HG03432 (cell line): ENCODE results near the gene LSM10.
A peak's percentile ranks its signal among the peaks of the same experiment; 100 is the strongest.

ENCODE experiments used
- ATAC-seq: cut with Tn5 transposase; IDR thresholded peaks from one replicate; pipeline ENCODE4 v1.9.1; 2021; ENCODE audit warnings: mild to moderate bottlenecking, moderate library complexity; ENCODE audit not compliant: unreplicated experiment

The LSM10 gene

DNA sequence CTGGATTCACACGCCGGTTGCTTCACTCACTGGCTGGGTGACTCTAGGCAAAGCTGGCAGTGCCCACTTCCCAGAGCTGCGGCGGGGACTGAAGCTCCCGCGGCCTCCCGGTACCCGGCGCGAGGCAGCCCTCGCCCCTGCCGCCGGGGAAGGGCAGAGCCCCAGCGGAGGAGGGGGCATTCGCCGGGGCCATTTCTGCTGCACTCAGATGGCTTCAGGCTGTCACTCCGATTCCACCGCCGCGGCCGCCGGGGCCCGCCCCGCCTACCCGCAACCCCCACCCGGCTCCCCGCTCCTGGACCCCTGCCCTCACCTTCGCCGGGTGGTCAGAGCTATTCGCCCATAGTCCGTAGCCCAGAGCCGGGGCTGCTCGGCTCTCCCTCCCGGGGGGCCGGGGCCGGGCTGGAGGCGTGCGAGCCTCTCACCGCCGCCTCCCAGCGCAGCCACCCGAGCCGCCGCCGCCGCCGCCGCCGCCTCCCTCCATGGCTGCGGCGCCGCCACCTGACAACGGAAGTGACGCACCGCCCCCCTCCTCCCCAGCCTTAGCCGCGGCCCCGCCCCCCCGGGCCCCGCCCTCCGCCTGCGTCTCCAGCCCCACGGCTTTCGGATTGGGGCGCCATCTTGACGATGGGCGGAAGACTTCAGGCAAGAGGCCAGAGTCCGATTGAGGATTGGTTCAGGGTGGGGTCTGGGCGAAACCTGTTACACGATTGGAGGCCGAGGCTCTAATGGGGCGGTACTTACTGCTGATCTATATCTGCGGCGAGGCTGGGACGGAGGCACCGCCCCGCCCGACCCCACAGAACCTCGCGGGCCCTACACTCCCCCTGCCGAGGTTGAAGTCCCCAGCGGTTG lies 12.1 kb downstream of the LSM10 start, which contains the start of gene STK40:
Gene STK40 (minus strand): TSS at position 515 of the 855 bp plus-strand sequence. CDS start 24,592 bp downstream, outside the sequence.
- ATAC-seq: peak; percentile 84

DNA sequence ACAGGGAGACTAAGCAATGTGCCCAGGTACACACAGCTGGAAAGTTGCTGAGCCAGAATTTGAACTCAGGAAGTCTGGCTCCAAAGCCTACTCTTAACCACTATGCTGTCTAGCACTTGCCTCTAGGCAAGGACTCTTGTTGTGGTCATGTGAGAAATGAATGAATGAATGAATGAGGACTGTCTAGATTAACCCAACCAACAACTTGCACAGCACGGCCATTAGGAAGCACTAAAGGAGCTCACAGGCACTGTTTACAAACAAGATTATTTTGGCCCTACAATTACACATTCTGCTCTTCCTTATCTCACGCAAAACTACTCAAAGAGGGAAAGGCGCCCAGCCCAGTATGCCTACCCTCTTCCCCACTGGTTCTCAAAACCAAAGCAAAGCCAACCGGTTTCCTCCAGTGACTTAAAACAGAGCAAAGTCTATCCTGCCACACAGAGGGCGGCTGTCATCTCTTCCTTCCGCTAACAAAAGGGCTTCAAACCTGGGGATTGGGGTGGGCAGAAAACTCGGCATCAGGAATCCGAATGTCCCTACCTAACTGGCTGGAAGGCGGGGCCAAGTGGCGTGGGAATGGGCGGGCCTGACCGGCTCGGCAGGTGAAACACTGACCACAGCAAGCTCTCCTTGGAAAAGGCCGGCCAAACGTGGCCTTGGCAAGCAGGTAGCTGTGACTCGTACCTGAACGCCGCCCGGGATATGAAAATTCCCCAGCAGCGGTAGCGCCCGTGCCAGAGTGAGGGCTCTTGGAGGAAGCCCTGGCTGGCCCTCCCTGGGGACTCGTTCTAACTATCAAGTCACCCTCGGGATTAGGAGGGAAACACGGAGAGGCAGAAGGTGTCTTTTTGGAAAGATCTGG lies 12.9 kb downstream of the LSM10 start:
- no peak for ATAC-seq

DNA sequence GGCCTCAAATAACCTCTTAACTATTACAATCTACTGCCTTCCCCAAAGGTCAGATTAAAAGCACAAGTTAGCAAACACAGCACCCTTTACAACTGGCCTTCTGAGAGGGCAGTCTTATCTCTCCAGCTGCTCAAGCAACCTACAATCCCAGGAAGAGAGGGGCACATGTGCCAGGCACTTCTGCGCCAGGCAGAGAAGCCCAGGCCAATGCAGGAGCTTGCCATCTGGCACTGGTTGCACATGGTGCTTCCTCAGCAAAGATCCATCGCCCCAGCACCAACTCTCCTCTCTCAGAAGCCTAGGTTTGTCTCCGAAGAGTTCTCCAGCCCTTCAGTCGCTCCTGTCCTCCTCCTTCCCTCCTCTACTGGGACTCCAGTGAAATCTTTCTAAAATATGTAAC lies 14.5 kb downstream of the LSM10 start:
- no peak for ATAC-seq

DNA sequence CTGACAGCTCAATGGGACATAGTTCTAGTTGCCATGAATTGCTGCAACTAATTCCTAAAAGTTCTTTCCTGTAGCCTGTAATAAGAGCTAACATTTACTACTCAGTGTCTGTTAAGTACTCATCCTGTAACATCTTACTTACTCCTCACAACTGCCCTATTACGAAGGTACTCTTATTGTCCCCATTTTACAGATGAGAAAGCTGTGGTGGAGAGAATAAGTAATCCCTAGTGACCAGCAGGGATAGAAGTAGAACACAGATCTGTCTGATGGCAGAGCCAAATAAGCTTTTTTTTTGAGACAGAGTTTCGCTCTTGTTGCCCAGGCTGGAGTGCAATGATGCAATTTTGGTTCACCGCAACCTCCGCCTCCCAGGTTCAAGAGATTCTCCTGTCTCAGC lies 15.0 kb downstream of the LSM10 start:
- no peak for ATAC-seq

DNA sequence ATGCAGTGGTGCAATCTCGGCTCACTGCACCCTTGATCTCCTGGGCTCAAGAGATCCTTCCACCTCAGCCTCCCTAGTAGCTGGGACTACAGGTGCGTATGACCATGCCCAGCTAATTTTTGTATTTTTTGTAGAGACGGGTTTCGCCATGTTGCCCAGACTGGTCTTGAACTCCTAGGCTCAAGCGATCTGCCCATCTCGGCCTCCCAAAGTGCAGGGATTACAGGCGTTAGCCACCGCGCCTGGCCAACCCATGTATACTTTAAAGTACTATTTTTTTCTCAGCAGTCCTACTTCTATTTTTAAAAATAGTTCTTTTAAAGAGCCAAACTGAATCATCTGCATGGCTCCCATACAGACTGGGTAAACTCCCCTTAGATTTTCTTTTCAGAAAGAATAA lies 15.5 kb downstream of the LSM10 start:
- ATAC-seq: no peak

DNA sequence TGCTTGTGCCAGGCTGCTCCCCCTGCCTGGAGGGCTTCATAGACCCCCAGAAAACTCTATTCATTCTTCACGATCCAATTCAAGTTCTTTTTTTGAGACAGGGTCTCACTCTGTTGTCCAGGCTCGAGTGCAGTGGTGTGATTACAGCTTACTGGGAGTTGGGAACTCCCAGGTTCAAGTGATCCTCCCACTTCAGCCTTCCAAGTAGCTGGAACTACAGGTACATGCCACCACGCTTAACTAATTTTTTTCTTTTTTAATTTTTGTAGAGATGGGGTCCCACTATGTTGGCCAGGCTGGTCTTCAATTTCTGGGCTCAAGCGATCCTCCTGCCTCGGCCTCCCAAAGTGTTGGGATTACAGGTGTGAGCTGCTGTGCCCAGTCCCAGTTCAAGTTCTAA lies 16.3 kb downstream of the LSM10 start:
- ATAC-seq: no peak

DNA sequence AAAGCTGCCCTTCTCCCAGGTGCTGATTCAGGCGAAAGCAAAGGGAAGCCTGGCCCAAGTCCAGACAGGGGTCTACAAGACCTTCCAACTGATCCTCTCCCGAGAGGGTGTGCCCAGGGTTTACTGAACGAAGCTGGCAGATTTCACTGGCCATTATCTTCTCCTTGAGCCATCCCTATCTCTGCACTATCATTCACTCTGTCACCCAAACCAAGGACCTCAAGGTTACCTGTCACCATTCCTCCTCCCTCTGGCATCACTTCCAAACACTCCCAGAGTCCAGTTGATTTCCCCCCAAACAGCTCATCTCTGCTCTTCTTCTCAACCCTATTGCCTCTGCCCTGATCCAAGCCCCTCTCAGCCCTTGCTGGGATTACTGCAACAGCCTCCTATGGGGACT lies 16.9 kb downstream of the LSM10 start:
- no peak for ATAC-seq

DNA sequence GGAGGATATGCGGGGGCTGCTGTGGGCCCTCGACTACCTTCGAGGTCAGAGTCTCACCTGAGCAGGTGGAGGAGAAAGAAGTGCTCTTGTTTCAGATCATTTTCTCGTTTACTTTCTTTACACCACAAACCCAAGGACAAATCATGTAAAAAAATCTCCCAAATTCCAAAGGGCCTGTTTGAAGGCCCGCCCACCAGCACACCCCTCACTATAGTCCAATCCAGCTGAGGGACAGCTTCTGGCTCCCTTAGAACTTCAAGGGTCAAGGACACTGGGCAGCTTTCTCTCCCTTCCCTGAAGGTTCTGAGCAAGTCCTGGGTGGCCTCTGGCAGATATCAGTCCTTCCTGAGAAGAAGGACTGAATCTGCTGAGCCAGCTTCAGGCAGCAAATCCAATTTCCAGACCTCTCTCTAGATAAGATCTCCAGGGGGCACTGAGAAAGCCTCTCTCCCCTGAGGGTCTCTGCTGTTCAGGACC lies 17.5 kb downstream of the LSM10 start:
- ATAC-seq: no peak

DNA sequence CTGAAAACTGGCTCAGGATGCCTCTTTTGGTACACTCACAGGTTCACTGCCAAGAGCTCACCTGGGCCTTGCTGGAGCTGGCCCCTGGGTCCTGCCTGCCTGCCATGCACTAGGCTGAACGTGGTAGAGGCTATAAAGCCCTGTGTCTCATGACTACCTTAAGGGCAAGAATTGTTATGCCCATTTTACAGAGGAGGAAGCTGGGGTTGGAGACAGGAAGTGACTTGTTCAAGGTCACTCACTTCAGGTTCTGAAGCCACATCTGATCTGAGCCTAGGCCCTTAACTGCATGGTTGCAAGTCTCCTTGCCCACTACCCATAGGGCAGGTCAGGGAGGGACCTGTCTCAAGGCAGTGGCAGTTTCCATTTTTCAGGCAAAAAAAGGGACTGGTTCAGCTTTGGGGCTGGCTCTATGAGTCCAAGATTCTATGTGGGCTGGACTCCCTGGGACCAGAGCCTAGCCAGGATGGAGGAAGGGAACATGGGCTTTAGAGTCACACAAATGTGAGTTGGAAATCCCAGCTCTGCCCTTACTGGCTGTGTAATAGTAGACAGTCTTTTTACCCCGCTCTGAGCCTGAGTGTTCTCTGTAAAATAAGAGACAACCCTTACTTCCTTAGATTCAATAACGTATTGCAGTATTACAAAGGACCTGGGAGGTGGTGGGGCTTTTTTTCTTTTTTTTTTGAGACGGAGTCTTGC lies 19.8 kb downstream of the LSM10 start:
- no peak for ATAC-seq

DNA sequence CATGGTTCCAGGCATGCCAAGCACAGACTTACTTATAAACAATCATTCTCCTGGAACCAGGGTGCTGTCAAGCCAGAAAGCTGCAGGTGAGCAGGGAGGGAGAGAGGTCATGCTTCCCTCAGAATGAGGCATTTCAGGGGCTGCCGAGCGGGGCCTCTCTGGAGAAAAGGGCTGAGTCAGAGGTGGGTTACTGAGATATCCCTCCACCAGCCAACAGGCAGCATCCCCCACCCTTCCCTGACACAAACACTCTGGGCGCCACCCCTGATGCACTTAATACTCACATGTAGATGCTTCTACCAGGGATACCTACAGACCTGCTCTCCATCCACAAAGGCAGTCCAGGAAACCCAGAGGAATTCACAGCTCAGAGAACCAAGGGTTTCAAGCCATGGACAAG lies 25.1 kb downstream of the LSM10 start:
- no peak for ATAC-seq

DNA sequence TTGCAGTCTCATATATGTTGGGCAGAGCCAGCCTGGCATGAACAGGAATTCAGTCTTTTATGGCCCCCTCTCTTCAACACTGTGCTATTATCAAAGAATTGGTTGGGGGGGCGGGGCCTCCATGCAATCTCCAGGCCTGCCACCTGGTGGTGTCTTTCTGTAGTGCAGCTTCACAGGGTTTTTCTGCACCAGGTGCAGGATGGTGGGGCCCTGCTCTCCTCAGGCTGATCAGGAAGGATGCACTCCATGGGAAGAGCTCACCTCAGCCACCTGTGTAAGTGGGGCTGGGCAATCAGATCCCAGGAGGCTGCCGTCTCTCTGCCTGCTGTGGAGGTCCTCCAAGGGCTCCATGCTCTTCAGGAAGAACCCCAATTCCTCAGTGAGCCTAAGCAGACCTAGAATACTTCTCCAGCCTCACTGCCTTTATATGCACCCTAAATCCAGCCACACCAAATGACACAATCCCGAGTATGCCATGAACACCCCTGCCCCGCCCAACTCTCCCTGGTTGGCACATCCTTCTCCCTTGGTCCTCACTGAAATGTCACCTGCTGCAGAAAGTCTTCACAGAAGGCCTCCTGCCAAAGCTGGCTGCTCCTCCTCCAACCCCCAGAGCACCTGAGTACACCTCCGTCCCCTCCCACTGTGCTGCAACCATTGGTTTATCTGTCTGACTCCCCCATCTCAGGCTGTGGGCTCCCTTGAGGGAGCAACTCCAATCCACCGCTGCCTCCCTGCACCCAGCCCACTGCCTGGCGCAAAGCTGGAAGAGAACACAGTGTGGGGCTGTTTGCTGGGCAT lies 28.4 kb downstream of the LSM10 start:
- ATAC-seq: no peak

DNA sequence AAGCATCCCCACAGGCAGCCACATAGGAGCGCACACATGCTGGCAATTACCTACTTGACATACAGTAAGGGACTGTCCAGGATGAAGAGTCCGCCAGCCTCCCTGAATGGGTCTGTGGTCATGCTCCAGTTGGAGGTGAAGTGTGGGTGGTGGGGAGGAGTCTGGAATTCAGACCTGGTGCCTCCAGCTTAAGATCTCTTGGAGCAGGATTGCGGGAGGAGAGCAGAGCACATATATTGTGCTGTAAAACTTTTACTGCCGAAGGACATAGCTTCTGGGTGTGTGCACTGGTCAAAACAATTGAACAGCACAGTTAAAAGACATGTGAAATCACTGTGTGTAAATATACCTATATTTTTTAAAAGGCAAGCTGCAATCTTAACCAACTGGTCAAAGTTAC lies 29.9 kb downstream of the LSM10 start:
- no peak for ATAC-seq

DNA sequence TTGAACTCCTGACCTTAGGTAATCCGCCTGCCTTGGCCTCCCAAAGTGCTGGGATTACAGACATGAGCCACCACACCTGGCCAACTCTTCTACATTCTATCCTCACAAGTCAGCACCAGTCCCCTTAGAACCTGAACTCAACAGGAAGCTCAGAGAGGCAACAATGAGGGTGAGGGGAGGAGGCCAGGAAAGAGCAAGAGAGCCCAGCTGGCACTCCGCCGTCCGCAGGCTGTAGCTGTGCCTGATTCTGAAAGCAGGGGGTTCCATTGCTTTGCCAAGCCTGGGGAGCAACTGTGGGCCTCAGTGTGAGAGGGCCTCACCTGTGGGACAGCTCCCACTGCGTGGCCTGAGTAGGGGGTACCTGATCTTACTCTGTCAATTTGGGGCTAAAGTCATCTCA lies 30.6 kb downstream of the LSM10 start:
- ATAC-seq: no peak

DNA sequence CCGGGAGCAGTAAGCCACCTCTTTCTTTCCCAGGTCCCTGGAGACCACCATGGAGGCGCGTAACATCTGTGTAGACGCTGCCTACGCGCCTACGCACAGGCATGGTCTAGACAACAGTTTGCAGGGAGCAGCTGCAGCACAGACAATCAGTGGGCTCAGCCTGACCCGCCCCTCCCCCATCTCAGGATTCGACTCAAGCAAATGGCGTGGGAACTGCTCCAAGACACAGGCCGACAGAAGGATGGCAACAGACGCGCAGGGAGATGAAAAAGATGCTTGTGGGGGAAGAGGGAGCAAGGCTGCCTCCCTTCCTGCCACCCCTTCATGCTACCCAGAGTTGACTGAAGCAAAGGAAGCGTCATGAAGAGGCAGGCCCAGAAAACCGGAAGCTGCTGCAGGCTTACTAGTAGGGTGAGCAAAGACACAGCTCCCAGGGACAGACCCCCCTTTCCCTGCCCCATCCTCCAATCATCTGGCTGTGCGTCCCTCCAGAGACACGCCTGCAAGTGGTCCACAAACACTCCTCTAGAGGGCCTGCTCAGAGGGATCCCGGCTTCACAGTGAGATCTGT lies 31.5 kb downstream of the LSM10 start:
- ATAC-seq: no peak

DNA sequence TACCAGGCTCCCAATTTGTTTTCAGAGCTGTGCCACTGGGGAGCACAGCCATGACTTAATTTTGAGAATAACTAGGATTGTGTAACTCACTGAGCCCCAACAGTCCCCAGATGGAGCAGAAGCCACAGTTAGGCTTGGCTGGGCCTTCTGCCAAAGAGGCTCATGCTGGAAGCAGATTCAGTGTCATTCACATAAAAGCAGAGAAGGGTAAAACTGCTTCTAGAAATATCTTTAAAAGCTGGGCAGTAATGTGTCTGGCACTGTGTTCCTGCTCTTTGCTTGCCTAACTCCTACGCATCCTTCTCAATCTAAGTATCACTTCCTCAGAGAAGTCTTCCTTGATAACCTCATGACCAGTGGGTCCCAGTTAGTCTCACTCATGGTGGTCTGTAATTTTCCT lies 32.3 kb downstream of the LSM10 start:
- ATAC-seq: no peak

DNA sequence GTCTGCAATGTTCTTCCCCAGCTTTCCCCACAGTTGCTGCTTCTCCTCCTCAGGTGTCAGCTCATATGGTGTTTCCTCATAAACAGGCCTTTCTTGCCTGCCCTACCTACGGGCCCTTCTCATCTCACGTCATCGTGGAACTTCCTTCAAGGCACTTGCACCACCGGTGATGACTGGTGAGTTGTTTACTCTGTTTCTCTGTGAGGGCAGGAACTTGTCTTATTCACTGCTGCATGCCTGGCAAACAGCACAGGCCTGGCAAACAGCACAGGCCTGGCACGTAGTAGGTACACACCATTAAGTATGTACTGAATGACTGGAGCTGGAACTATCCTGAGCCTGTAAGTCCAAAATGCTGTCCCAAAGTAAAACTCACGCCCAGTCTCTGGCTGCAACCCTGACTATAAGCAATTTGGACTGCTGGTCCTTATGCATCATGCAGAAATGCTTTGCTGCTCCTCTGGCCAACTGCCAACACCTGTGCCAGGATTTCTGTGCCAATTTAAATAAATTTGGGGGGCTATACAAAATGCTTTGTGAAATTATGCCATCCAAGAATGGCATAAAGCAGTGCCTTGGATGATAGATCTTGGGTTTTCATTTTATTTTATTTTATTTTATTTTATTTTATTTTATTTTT lies 37.7 kb downstream of the LSM10 start:
- no peak for ATAC-seq

DNA sequence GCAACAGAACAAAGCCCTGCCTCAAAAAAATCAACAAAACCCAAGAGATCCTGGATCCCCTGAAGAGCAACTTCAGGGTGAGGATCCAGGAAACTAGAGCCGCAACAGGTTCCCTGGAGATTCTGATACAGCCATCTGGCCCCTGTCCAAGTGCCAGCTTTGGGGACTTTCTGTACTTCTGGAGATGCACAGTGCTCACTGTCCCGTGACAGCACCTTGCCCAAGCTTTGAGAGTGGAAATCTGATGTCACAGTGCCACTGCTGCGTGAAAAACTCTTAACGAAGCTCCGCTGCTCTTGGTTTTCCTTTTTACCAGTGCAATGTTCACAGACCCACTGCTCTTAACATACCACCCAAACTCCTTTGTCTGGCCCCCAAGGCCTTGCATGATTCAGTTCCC lies 38.3 kb downstream of the LSM10 start:
- ATAC-seq: no peak

DNA sequence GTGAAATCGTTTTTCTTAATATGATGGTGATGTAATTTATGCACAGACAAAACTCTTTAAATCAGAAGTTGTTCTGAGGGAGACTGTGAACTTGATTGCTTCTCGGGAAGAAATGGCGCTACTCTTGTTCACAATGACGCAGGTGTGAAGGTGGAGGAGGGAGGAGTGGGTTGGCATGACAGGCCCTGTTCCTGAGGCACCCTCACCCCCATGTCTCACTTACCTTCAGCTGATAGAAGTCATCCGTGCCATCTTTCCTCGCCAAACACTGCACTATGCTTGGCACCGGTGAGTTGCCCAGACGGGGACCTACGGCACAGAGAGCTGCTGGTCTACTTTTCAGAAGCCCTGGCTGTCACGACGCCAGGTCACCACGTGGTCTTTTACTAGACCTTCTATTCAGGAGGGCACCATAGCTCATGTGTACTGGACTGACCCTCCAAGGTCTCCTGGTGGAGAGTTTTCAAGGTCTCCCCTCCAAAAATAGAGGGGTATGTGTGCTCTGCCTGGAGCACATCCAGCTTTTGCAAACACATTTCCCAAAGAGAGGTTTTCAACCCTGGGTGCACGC lies 39.1 kb downstream of the LSM10 start:
- no peak for ATAC-seq

DNA sequence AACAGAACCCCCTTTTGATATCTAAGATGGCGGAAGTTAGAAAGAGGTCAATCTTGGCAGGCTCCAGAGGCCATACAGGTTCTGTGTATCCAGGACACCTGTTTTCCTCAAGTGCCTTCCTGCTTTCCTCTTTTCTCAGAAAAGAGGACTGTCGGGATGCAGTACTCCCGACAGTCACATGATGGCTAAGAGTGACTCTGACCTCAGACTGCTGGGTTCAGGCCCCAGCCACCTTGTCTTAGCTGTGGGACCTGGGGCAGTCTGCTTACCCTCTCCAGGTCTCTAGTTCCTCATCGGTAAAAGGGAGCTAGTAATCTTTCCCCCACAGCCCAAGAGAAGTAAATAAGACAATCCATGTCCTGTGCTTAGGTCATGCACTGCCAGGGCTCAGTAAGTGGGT lies 41.9 kb downstream of the LSM10 start:
- ATAC-seq: no peak
